Caki2 (cell line): ENCODE data around the gene CFAP68. TPM values are rescaled to one million over a fixed set of nuclear protein-coding genes. Genes with fewer than 3 reads are reported as not detected.

Experiments
- DNase-seq: peaks from one replicate; pipeline ENCODE4 v3.0.0-alpha.2; 2015; ENCODE audit warnings: low read depth
- in situ Hi-C: cut with HindIII; loops from 2 replicates; pipeline ENCODE4 v1.10.0; 2016; ENCODE audit warnings: low sequenced_read_pairs, low pct_unique_long_range_greater_than_20kb, mixed read lengths
- total RNA-seq: library from RNA; depleted of rRNA; stranded (reverse); fragments of >200 nt; shearing (Covaris generic); gene quantifications from 2 replicates; pipeline ENCODE4 v1.2.3, GENCODE V29; 2014; ENCODE audit warnings: low replicate concordance; rRNA removed

CFAP68 gene
- 29.9 and 39.5 TPM in 2 replicates for total RNA-seq

DNA sequence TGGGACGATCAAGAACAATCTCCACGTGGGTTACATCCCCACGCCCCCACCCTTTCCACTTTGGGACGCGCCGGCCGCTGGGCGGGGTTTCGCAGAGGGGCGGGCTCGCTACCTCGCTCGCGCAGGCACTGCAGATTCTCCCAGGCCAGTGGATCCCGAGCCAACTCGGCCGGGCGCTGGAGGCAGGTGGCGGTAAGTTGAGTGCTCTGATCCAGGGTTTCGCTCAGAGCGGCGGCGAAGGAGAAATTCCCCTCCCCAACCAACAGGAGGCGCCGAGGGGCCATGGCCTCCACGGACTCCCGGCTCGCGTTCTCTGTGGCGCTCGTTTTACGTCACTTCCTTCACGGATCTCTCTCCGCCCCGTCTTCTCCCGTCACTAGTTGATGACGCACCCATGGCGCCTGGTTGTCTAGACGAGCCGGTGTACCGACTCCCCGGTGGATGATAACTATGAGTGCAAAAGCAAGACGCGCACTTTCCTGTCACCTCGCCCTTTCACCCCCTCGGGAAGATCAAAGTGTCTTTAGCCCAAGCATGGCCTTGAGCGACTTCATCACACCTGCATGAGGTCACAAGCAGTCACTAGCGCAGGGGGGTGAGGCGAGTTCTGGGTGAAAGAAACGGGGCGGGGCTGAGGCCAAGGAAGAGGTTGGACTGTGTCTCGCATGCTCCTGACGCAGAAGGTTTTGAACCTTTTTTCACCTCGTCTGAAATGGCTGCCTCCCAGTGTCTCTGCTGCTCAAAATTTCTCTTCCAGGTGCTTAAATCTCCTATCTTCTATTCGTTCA, at the start of gene CFAP68, which contains the start of gene FDXACB1:
TSS of gene CFAP68 (plus strand) at position 693 of the 788 bp plus-strand sequence. CDS start at position 713, 20 bp downstream.
TSS of gene FDXACB1 (minus strand) at position 317 of the 788 bp plus-strand sequence. CDS start at position 284, 33 bp downstream.
- in situ Hi-C loops = no loop called here
- DNase-seq = peak; percentile 98

DNA sequence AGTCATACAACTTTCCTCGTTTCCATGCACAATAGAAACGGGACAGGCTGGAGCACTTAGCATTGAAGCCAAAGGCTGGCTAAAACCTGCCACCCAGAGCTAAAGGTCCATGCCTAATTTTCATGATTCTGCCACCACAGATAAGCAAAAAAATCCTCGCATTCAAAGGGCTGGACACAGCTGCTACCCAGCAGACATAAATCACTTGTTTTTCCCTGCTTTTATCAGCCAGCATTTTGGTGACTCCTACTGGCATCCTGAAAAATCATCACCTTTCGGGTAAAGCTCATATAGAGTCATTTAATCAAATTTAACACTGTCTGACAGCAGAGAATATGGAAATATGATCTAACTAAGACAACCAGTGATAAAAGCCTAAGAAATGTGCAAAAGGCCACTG, 45.8 kb upstream of the CFAP68 start:
- in situ Hi-C loops = no loop called here

GRCh38 chr11:111834432-111835163, 44.7 kb upstream of the CFAP68 start:
- DNase-seq = no peak
- in situ Hi-C loops = no loop called here

More for the DNA sequence above, 45.8 kb upstream of the CFAP68 start:
- DNase-seq = no peak

DNA sequence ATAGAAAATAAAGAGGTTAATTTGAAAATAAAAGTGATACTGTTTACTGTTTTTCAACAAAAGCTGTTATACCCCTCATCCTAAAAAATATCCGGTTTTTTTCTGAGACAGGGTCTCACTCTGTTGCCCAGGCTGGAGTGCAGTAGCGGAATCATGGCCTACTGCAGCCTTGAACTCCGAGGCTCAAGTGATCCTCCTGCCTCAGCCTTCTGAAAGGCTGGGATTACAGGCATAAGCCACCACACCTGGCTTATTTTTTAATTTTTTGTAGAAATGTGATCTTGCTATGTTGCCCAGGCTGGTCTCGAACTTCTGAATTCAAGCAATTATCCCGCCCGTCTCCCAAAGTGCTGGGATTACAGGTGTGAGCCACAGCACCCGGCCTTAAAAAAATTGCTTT, 43.7 kb upstream of the CFAP68 start:
- DNase-seq = no peak
- in situ Hi-C loops = no loop called here

GRCh38 chr11:111836162-111836561, 43.2 kb upstream of the CFAP68 start:
- in situ Hi-C loops = no loop called here

GRCh38 chr11:111836721-111837120, 42.6 kb upstream of the CFAP68 start:
- DNase-seq = no peak
- in situ Hi-C loops = no loop called here

More at GRCh38 chr11:111836162-111836561, 43.2 kb upstream of the CFAP68 start:
- DNase-seq = no peak

GRCh38 chr11:111837366-111837891, 41.9 kb upstream of the CFAP68 start:
- no peak for DNase-seq
- in situ Hi-C loops = no loop called here

DNA sequence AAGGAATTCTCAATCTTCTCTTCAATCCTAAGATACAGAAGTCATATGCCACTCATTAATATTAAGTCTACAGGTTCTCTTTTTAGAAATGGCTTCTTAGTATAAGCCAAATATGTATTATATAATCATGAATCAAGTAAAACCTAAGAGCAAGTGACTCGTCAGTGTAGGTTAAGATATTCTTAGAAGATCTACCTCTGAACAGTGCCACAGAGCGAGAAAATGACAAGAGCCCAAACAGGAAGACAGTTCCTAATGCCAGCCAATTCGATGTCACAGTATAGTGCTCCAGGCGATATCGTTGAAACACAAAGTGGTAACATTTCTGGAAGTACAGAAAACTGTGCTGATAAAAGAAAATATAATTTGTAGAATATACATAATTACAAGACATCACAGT, 41.3 kb upstream of the CFAP68 start:
- no peak for DNase-seq
- in situ Hi-C loops = no loop called here

GRCh38 chr11:111840143-111840542, 39.2 kb upstream of the CFAP68 start:
- in situ Hi-C loops = no loop called here
- DNase-seq = no peak

GRCh38 chr11:111841370-111842053, 37.8 kb upstream of the CFAP68 start:
- DNase-seq = peak; percentile 40
- in situ Hi-C loops = no loop called here

GRCh38 chr11:111843661-111844060, 35.7 kb upstream of the CFAP68 start:
- in situ Hi-C loops = no loop called here
- no peak for DNase-seq

GRCh38 chr11:111845276-111846028, 33.9 kb upstream of the CFAP68 start:
- in situ Hi-C loops = no loop called here
- no peak for DNase-seq

DNA sequence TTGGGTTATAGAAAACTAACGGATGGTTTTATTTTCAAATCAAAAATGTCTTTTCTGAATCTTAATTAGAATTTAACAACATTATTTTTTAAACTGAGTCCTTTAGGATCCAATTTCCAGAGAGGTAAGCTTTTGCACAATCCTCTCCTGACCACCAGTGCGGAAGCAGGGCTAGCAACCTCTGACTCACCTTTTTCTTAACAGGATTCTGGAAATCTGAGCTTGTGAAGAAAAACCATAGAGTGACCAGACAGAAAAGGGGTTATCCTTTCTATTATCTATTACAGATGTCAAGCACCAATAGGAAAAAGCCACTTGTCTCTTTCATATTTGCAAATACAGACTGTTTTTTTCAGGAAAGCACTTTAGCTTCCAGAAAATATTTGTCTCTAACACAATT, 33.3 kb upstream of the CFAP68 start:
- no peak for DNase-seq
- in situ Hi-C loops = no loop called here

DNA sequence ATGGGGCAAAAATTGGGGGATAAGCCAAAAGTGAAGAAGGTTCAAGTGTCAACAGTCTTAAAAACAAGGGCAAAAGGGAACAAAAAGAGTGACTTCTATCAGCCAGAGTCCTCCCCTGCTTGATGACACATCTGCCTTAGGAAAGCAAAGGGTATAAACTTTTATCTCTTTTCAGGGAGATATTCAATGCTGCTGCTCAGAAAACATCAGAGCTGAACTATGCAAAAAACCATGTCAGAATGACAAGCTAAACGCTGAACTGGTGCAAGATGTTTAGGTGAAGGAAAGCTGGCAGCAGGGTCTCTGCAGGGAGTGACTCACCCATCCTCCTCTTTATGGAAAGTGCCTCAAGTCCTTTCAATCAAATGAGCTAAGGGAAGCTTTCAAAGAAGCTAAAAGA, 32.7 kb upstream of the CFAP68 start:
- DNase-seq = peak; percentile 6
- in situ Hi-C loops = no loop called here

DNA sequence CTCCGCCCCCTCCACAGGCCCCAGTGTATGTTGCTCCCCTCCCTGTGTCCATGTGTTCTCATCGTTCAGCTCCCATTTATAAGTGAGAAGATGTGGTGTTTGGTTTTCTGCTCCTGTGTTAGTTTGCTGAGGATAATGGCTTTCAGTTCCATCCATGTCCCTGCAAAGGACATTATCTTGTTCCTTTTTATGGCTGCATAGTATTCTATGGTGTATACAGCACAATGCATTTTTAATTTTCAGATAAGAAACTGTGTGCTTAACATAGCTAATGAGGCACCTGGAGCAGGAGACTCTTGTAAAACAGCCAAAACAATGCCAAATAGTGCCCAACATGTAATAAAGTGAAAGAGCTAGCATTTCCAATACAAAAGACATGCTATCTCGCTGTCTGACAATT, 29.7 kb upstream of the CFAP68 start:
- in situ Hi-C loops = no loop called here
- DNase-seq = no peak

DNA sequence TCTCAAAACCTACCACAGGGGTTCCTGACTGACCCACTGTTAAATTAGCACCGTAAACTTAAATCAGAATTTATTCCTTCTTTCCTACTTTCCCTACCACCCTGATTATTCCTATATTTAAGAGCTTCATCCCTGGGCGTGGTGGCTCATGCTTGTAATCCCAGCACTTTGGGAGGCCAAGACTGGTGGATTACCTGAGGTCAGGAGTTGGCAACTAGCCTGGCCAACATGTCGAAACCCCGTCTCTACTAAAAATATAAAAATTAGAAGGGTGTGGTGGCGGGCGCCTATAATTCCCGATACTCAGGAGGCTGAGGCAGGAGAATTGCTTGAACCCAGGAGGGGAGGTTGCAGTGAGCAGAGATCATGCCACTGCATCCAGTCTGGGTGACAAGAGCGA, 28.3 kb upstream of the CFAP68 start:
- DNase-seq = no peak
- in situ Hi-C loops = no loop called here

GRCh38 chr11:111851636-111852035, 27.7 kb upstream of the CFAP68 start:
- in situ Hi-C loops = no loop called here
- no peak for DNase-seq

DNA sequence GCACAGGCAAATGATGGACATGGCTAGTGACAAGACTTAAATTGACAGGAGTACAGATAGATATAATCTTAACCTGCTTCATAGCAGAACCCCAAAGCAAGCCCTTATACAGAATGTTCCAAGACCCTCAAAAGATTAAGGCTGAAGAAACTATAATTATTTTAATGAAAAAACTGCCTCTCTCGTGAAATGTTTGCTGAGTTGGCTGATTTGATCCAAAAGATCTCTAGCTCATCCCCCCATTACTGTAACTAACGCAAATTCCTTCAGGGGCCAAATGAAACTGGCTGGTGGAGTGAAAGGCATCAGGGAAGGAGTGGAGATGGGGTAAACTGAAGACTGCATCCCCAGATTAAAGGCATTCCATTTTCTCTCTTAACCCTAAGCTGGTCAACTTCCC, 27.2 kb upstream of the CFAP68 start:
- in situ Hi-C loops = no loop called here
- DNase-seq = no peak
